ENCODE results near the gene CXCL5.

The CXCL5 gene

DNA sequence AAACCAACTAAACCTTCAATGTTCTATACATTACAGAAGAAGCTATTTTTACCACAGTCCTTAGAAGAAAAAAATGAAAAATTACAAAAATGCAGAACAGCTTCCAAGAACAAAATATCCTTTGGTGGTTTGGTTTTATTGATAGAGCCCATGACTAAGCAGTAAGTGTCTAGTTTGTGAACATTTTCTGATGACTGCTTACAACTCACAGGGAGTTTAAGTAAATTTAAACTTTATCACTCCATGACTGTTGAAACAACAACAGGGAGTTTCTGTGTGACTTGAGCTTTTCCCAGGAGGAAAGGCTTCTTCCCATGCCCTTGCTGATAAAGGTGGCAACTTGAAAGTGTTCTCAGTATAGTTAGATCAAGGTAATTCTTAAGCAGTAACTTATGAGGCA, 19.6 kb downstream of the CXCL5 start:
- no peak for DNase-seq (ENCODE audit: low read depth)
- H3K4me3 ChIP-seq (ENCODE audit: low read depth, low read length) = no peak overlapping the region
- TF ChIP-seq, protein P1, sequence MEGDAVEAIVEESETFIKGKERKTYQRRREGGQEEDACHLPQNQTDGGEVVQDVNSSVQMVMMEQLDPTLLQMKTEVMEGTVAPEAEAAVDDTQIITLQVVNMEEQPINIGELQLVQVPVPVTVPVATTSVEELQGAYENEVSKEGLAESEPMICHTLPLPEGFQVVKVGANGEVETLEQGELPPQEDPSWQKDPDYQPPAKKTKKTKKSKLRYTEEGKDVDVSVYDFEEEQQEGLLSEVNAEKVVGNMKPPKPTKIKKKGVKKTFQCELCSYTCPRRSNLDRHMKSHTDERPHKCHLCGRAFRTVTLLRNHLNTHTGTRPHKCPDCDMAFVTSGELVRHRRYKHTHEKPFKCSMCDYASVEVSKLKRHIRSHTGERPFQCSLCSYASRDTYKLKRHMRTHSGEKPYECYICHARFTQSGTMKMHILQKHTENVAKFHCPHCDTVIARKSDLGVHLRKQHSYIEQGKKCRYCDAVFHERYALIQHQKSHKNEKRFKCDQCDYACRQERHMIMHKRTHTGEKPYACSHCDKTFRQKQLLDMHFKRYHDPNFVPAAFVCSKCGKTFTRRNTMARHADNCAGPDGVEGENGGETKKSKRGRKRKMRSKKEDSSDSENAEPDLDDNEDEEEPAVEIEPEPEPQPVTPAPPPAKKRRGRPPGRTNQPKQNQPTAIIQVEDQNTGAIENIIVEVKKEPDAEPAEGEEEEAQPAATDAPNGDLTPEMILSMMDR (IDR thresholded peaks at IDR 0.05; ENCODE audit: low read depth, low read length) = no peak
- TF ChIP-seq MYC (IDR thresholded peaks at IDR 0.05; ENCODE audit: low read depth, low read length) (no peak), POLR2A (IDR thresholded peaks at IDR 0.05; ENCODE audit: extremely low read depth, insufficient read length) (no peak)
- TF ChIP-seq, protein P2, sequence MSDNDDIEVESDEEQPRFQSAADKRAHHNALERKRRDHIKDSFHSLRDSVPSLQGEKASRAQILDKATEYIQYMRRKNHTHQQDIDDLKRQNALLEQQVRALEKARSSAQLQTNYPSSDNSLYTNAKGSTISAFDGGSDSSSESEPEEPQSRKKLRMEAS (IDR thresholded peaks at IDR 0.05; ENCODE audit: low read depth, low read length) = no peak

DNA sequence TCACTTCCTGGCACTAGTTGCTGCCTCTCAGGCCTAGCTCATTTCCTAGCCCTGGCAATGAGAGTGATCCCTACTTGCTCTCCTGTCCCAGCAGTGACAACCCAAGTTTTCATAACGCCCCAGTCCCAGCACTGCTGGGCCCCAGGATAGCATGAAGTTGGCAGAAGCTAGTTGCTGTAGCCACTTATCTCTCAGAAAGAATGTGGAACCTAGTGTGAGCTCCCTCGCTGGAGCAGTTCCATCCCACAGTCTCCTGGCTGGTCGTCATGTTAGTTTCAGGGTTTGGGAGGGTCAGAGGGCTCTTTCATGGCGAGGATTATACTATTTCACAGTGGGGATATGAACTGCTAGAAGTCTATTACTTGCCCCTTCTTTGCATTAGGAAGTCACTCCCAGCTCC, 21.8 kb downstream of the CXCL5 start:
- no peak for DNase-seq (ENCODE audit: low read depth)
- TF ChIP-seq, protein P1 (IDR thresholded peaks at IDR 0.05; ENCODE audit: low read depth, low read length) = no peak
- TF ChIP-seq, protein P2 (IDR thresholded peaks at IDR 0.05; ENCODE audit: low read depth, low read length) = no peak
- TF ChIP-seq MYC (IDR thresholded peaks at IDR 0.05; ENCODE audit: low read depth, low read length) = no peak
- TF ChIP-seq POLR2A (IDR thresholded peaks at IDR 0.05; ENCODE audit: extremely low read depth, insufficient read length) = no peak
- H3K4me3 ChIP-seq (ENCODE audit: low read depth, low read length) = no peak overlapping the region

DNA sequence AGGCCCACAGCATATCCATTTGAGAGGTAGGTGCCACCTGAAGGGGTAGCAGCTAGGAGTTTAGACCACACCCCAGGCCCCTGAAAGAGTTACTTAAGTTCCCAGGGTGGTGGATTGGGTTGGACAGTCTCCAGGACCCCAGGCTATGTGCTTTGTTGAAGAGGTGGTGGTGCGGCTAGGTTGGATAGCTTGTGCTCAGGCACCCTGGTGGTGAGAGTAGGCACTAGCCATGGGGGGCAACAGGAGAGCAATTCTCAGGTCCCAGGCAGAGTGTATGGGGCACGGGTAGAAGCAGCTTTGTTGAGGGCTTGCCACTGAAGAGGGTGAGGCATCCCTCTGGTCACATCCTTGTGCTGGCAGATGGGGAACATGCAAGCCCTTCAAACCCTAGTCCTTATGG, 22.3 kb downstream of the CXCL5 start:
- no peak overlapping the region for H3K4me3 ChIP-seq (ENCODE audit: low read depth, low read length)
- no peak for DNase-seq (ENCODE audit: low read depth)
- TF ChIP-seq, protein P1 (IDR thresholded peaks at IDR 0.05; ENCODE audit: low read depth, low read length) = no peak
- TF ChIP-seq MYC (IDR thresholded peaks at IDR 0.05; ENCODE audit: low read depth, low read length) = no peak
- TF ChIP-seq POLR2A (IDR thresholded peaks at IDR 0.05; ENCODE audit: extremely low read depth, insufficient read length) = no peak
- TF ChIP-seq, protein P2 (IDR thresholded peaks at IDR 0.05; ENCODE audit: low read depth, low read length) = no peak

DNA sequence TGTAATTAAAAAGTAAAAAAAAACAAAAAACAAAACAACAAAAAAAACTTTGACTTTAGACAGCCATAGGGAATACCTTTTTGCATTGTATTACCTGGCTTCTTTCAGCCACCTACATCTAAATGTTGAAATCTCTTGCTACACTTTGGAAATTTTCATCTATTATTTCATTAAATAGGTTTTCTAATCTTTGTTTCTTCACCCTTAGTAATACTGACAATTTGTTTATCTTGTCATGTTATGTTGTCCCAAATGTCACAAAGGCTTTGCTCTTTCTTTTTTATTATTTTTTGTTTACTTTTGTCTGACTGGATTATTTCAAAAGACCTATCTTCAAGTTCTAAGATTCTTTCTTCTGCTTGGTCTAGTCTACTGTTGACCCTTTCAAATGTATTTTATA, 24.1 kb downstream of the CXCL5 start:
- no peak overlapping the region for H3K4me3 ChIP-seq (ENCODE audit: low read depth, low read length)
- no peak for DNase-seq (ENCODE audit: low read depth)
- TF ChIP-seq, protein P2 (IDR thresholded peaks at IDR 0.05; ENCODE audit: low read depth, low read length) = no peak
- TF ChIP-seq, protein P1 (IDR thresholded peaks at IDR 0.05; ENCODE audit: low read depth, low read length) = no peak
- TF ChIP-seq POLR2A (IDR thresholded peaks at IDR 0.05; ENCODE audit: extremely low read depth, insufficient read length) = no peak
- TF ChIP-seq MYC (IDR thresholded peaks at IDR 0.05; ENCODE audit: low read depth, low read length) = no peak

DNA sequence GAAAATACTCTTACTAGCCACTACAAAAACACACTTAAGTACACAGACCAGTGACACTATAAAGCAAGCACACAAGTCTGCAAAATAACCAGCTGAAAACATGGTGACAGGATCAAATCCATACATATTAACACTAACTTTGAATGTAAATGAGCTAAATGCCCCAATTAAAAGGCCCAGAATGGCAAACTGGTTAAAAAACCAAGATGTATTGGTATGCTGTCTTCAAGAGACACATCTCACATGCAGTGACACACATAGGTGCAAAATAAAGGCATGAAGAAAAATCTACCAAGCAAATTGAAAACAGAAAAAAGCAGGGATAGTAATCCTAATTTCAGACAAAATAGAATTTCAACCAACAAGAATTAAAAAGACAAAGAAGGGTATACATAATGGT, 27.5 kb downstream of the CXCL5 start:
- no peak overlapping the region for H3K4me3 ChIP-seq (ENCODE audit: low read depth, low read length)
- TF ChIP-seq, protein P1 (IDR thresholded peaks at IDR 0.05; ENCODE audit: low read depth, low read length) = no peak
- TF ChIP-seq MYC (IDR thresholded peaks at IDR 0.05; ENCODE audit: low read depth, low read length) (no peak), POLR2A (IDR thresholded peaks at IDR 0.05; ENCODE audit: extremely low read depth, insufficient read length) (no peak)
- TF ChIP-seq, protein P2 (IDR thresholded peaks at IDR 0.05; ENCODE audit: low read depth, low read length) = no peak
- no peak for DNase-seq (ENCODE audit: low read depth)

DNA sequence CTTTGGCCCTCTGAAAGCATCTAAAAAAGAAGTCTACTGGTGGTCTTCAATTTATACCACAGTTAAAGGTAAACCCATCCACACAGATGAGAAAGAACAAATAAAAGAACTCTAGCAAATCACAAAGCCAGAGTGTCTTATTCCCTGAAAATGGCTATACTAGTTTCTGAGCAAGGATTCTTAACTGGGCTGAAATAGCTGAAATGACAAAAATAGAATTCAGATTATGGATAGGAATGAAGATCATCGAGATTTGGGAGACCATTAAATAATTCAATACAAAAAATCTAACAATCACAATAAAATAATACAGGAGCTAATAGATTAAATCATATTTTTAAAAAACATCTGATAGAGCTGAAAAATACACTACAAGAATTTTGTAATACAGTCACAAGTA, 28.5 kb downstream of the CXCL5 start:
- H3K4me3 ChIP-seq (ENCODE audit: low read depth, low read length) = no peak overlapping the region
- TF ChIP-seq, protein P2 (IDR thresholded peaks at IDR 0.05; ENCODE audit: low read depth, low read length) = no peak
- no peak for TF ChIP-seq MYC (IDR thresholded peaks at IDR 0.05; ENCODE audit: low read depth, low read length)
- TF ChIP-seq POLR2A (IDR thresholded peaks at IDR 0.05; ENCODE audit: extremely low read depth, insufficient read length) = no peak
- TF ChIP-seq, protein P1 (IDR thresholded peaks at IDR 0.05; ENCODE audit: low read depth, low read length) = no peak
- DNase-seq (ENCODE audit: low read depth) = no peak
